GM19397 (cell line): ENCODE data around the gene PHACTR1.

Experiments
- ATAC-seq: cut with Tn5 transposase; IDR thresholded peaks from one replicate; pipeline ENCODE4 v1.9.1; 2021; ENCODE audit warnings: mild to moderate bottlenecking, moderate library complexity; ENCODE audit not compliant: unreplicated experiment

Gene PHACTR1

DNA sequence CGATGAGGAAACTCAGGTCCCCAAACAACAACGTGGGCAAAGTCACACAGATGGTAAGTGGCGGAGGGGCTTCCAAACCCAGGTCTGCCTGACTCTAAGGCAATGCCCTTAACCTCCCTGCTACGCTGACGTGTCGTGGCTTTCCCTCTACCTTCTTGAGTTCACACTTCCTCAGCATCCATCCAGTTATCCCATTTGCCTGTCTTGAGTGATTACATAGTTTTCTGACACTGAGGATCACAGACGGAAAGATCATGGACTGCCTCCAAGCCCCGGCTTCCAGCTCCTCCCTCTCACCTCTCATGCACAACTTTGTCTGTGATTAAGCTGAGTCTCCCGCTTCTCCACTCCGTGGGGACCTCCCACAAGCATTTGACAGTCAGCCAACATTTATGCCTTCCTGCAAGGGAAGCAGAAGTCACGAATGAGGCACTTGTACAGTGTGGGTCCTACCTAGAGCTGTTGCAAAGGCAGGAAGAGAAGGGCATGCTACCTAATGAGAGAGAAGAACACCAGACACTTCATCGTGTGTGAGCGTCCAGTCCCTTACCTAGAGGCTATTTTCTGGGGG is 578.0 kb downstream of the PHACTR1 start:
- ATAC-seq = no peak

DNA sequence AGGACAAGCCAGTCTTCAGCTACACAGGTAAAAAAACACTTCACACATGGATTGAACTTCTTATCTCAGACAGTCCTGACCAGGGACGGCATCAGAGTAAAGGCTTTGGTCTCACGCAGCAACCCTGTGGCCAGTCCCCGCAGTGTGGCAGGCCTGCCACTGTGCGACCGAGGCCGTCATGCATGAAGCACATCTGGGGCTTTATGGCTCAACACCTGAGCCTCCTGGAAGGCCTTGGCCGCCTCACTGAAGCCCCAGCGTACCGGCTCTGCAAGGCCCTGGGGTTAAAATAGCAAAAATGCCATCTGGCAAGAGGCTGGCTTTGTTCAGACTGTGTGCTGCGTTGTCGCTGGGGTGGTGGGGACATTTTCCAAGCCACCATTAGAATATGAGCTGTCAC is 579.0 kb downstream of the PHACTR1 start:
- ATAC-seq = no peak

- ATAC-seq = no peak
These were observed 580.0 kb downstream of the PHACTR1 start for GRCh38 chr6:13296536-13296997.

DNA sequence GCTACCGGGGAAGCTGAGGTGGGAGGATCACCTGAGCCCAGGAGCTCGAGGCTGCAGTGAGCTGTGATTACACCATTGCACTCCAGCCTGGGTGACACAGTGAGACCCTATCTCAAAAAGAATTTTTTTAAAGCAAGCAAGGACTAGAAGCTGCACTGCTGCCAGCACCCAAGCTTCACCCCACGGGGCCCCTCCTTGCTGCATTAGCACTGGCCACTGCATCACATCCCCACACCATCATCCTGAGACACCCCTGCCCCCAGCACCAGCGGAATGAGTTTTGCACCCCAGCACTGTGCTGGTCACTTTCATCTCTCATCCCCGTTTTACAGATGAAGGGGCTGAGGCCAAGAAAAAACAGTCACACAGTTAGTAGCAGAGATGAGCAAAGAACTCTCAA is 580.8 kb downstream of the PHACTR1 start:
- no peak for ATAC-seq

GRCh38 chr6:13298446-13298845 is 581.9 kb downstream of the PHACTR1 start:
- ATAC-seq = no peak

DNA sequence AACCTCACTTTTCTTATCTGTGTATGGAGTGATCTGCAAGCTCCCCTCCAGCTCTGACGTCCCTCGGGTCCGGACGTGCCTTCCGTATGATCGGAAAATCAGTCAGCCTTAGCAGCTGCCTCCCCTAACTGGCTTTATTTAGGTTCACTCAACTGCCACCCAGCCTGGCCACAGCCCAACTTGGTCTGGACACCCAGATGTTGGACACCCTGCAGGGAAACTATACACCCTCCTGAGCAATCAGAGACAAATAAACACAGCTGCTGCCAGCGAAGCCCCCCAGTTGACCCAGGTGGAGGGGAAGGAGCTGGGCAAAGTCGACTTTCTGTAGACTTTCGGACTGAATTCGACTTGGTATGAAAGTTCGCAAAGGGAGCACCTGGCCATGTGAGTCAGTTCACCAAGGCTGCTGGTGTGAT is 582.8 kb downstream of the PHACTR1 start:
- peak; percentile 27 for ATAC-seq

DNA sequence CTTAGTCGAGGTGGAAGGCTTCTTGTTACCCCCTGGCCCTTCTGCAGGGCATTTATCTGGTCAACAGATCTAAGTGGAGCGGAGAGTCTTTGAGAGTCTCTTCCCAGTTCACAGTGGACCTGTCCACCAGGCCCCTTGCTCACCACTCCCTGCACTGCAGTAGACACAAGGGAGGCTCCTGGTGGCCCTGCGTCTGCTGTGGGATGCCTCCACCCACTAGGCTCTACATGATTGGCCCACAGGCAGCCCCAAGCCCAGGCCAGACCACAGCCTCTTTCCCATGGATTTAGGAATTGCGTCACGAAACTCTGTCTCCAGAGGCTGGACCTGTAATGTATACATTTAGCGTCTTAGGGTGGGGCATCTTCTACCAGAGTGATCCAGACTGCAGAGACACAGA is 583.4 kb downstream of the PHACTR1 start:
- no peak for ATAC-seq

DNA sequence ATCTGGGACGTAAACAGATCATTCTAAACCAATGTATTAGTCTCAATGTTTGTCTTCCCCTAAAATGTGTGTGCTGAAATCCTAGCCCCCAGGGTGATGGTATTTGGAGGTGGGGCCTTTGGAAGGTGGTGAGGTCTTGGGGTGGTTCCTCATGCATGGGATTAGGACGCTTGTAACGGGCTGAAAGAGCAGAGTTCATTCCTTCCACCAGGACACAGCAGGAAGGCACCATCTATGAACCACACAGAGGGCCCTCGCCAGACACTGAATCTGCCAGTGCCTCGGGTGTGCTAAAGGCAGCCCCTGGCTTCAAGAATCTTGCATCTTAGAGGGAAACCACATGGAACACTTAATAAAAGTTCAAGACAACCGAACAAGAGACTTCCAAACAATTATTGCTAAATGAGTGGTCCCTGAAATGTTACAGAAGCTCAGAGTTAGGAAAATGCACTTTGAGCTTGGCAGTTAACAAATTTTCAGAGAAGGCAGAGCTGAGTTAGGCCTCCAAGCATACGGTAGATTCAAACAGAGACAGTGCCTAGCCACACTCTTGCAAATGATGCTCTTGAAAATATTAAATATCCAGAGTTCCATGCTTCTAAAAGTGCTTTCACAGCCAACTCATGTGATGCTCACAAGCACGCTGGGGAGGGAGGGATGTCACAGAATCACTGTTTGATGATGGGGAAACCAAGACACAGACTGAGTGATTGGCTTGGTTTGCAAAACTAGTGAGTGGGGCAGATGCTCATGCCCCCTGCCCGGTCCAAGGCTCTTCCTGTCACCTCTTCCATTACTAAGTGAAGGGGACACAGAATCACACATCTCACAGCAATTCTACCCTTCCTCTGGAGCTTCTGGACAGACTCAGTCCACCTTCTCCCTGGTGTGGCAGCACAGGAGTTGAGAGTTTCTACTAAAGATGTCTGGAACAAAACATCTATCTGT is 584.4 kb downstream of the PHACTR1 start:
- no peak for ATAC-seq

DNA sequence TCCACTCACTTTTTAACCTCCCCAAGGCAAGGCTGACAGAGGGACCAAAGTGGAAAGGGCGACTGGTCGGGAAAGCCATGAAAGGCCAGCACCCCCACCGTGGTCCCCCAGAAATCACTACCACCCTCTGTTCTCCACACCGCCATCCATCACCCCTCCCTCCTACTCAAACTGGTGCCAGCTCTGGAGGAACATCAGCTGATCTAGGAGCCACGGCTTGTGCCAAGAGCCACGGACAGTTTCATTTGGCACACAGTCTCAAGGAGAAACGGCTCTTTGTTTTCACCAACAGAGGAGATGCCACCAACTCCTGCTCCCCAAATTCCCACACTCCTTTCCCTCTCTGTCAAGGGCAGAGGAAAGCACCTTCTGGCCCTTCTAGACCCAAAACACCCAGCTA is 585.7 kb downstream of the PHACTR1 start:
- no peak for ATAC-seq

- ATAC-seq = peak; percentile 52
These were observed 586.4 kb downstream of the PHACTR1 start for GRCh38 chr6:13302751-13303667.

DNA sequence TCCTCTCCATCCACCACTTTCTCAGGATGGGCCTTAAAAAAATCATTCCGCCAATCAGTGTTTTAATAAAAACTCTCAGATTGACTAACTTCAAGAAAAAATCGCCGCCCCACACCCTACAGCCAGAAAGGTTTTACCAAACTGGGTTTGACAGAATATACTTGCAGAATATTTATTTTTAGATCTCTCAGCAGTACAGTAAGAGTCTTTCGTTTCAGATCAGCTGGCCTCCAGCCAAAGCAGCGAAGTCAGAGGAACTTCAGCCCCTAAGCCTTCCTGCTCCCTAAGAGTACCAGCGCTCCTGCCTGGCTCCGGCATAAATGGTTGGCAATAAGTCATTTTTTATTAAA is 587.1 kb downstream of the PHACTR1 start:
- ATAC-seq = no peak

DNA sequence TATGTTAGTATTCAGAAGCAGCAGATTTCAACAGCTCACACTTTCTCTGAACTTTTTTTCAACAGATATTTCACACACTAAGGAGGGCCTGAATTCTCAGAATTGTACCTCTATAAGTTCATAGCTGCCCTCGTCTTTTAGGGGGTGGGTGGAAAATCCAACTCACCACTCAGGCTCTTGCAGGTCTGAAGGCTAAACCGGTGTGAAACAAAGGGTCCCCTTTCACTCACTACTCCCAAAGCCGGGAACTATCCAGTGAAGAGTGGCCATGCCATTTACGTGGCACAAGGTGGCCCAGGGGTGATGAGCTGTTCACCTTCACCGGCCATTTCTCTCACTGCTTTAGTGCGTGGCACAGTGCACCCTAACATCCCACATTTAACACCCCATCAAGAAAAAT is 587.5 kb downstream of the PHACTR1 start:
- ATAC-seq = no peak

GRCh38 chr6:13304580-13305260 is 588.2 kb downstream of the PHACTR1 start:
- peak; percentile 46 for ATAC-seq

GRCh38 chr6:13305288-13305687 is 588.7 kb downstream of the PHACTR1 start:
- ATAC-seq = no peak

- ATAC-seq = no peak
These were observed 589.2 kb downstream of the PHACTR1 start for GRCh38 chr6:13305791-13306190.

- ATAC-seq = no peak
These were observed 591.0 kb downstream of the PHACTR1 start for GRCh38 chr6:13307508-13307995.

DNA sequence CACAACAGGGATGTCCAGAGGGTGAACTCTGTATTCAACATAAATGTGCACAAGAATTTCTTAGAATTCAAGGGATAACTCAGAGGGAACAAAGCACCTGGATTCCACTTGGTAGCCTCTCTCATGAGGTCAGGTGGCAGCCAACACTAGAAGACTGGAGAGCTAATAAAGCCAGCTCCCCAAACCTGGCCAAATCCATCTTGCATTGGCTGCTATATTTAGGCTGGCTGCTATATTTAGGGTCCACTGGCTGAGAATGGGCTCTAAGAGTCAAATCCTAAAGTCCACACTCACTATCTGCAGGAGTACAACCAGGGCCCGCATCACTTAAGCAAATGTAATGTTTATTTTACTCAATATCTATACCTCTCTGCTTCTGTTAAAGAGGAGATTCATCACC is 591.8 kb downstream of the PHACTR1 start:
- ATAC-seq = no peak

DNA sequence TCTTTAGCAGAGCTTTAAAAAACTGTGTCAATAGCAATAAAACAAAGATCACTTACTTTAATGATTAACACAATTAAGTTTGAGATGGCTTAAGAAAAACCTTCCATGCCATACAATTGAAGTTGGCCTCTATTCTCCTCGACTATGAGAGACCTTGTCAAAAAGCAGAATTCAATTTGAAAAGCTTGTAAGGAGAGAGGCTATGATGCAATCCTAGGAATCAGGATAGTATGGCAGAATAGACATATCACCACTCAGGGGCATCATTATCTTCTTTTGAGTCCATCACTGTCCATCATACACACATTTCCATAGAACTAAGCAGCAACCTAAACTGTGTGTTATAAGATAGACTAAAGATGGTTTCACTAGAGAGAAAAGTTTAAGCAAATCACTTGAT is 594.6 kb downstream of the PHACTR1 start:
- ATAC-seq = no peak

DNA sequence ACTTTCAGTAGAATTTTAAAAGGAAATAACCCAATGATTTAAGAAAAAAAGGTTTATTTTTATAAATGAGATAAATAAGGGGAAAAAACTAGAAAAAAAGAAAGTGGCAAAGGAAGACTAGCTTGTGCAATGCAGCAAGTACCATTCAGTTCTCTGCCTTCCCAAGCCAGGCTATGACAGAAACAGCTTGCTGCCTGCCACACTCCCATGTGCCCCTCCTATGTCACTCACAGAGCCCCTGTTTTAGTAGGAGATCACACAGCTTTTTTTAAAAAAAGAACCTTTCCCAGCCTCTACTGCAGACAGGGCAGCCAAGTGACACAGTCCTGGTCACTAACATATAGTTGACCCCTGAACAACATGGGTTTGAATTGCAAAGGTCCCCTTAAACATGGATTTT is 598.2 kb downstream of the PHACTR1 start:
- ATAC-seq = no peak

- no peak for ATAC-seq
These were observed 599.3 kb downstream of the PHACTR1 start for GRCh38 chr6:13315896-13316295.

DNA sequence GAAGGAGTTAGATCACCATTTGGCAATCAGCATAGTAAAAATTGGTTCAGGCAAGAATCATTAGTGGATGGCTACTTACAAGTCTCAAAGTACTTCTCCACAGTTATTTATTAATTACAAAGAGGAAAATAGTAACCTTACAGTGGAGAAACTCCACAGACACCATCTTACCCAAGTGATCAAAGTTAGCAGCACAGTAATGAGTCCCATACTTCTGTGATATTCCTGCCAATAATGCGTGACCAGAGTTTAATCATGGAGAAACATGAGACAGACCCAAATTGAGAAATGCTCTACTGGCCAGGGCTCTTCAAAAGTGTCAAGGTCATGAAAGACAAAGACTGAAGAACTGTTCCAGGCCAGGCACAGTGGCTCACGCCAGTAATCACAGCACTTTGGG is 602.3 kb downstream of the PHACTR1 start:
- ATAC-seq = no peak
